ENCODE data around the gene CFAP46. TPM values are rescaled to one million over a fixed set of nuclear protein-coding genes. Genes with fewer than 3 reads are reported as not detected.

The CFAP46 gene
- polyA plus RNA-seq, 3 donors = 0.07 TPM; not detected in 2

DNA sequence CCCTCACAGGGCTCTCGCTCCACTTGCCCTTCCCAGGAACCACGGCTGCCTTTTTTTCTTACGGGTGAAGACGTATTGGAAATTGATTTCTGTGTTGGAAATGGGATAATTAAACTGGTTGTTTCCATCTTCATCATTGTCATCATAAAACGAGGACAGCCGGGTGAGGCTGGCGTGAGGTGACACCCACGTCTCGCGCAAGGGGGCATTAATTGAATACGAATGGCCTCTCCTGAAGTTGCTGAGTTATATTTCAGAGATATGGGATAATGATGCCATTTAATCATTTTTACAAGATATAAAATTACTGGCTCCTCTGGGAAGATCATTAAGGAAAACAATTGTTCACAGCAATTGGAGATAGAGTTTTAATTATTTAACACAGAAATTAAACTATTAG lies 138.1 kb downstream of the CFAP46 start:
- no peaks in the 10 kb centered on the region for H4K20me1 ChIP-seq (ENCODE audit: insufficient read depth, low read length)
- H3K4me1 ChIP-seq (ENCODE audit: control insufficient read depth in 1 of 2, insufficient read depth in 2 of 2, low read length in 2 of 2) = no peaks in the 10 kb centered on the region
- Mint-ChIP-seq H3K9me3 (peaks cover 0 to 6% (median 3%) of the 10 kb centered on the region in 7 donors), H3K4me1 (no peaks in the 10 kb centered on the region), H3K4me3 (no peak overlapping the region), H3K36me3 (no peaks in the 10 kb centered on the region), H3K27me3 (ENCODE audit: low read depth in 3 of 3) (peaks cover 1 to 14% (median 3%) of the 10 kb centered on the region in 3 donors), H3K27ac (no peak overlapping the region)
- H3K9me3 ChIP-seq (replicated peaks in 1 of 2; ENCODE audit: control insufficient read depth in 1 of 2, insufficient read depth in 1 of 2, low read length in 2 of 2) = peaks cover 0 to 3% of the 10 kb centered on the region in 2 donors
- H3K4me3 ChIP-seq (replicated peaks in 1 of 3; ENCODE audit: low read depth in 2 of 3, low read length in 3 of 3) = no peak overlapping the region
- H3K79me2 ChIP-seq (ENCODE audit: insufficient read depth, low read length) = no peaks in the 10 kb centered on the region
- no peak overlapping the region for H3K4me2 ChIP-seq (replicated peaks; ENCODE audit: extremely low read depth, low read length, poor library complexity, severe bottlenecking)
- H2AFZ ChIP-seq (ENCODE audit: insufficient read depth, low read depth, low read length, poor library complexity, severe bottlenecking) = no peak overlapping the region
- no peak overlapping the region for H3K9ac ChIP-seq (ENCODE audit: insufficient read depth, low read length, poor library complexity, severe bottlenecking)
- whole genome bisulfite sequencing (ENCODE audit: insufficient coverage) = 95% methylated on average over 4 of the region's 11 CpGs
- DNase-seq = no peak
- no peaks in the 10 kb centered on the region for H3K36me3 ChIP-seq (replicated peaks in 1 of 2; ENCODE audit: control insufficient read depth in 1 of 2, insufficient read depth in 2 of 2, low read length in 2 of 2)
- intact Hi-C loops (cut with micrococcal nuclease) = no loop called here
- H3K27ac ChIP-seq (ENCODE audit: low read depth in 1 of 2, low read length in 2 of 2) = no peak overlapping the region
- TF ChIP-seq, protein P1, sequence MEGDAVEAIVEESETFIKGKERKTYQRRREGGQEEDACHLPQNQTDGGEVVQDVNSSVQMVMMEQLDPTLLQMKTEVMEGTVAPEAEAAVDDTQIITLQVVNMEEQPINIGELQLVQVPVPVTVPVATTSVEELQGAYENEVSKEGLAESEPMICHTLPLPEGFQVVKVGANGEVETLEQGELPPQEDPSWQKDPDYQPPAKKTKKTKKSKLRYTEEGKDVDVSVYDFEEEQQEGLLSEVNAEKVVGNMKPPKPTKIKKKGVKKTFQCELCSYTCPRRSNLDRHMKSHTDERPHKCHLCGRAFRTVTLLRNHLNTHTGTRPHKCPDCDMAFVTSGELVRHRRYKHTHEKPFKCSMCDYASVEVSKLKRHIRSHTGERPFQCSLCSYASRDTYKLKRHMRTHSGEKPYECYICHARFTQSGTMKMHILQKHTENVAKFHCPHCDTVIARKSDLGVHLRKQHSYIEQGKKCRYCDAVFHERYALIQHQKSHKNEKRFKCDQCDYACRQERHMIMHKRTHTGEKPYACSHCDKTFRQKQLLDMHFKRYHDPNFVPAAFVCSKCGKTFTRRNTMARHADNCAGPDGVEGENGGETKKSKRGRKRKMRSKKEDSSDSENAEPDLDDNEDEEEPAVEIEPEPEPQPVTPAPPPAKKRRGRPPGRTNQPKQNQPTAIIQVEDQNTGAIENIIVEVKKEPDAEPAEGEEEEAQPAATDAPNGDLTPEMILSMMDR (IDR thresholded peaks at IDR 0.05) = no peak
- H3K27me3 ChIP-seq (ENCODE audit: control insufficient read depth in 2 of 2, insufficient read depth in 2 of 2, low read length in 2 of 2) = no peaks in the 10 kb centered on the region

DNA sequence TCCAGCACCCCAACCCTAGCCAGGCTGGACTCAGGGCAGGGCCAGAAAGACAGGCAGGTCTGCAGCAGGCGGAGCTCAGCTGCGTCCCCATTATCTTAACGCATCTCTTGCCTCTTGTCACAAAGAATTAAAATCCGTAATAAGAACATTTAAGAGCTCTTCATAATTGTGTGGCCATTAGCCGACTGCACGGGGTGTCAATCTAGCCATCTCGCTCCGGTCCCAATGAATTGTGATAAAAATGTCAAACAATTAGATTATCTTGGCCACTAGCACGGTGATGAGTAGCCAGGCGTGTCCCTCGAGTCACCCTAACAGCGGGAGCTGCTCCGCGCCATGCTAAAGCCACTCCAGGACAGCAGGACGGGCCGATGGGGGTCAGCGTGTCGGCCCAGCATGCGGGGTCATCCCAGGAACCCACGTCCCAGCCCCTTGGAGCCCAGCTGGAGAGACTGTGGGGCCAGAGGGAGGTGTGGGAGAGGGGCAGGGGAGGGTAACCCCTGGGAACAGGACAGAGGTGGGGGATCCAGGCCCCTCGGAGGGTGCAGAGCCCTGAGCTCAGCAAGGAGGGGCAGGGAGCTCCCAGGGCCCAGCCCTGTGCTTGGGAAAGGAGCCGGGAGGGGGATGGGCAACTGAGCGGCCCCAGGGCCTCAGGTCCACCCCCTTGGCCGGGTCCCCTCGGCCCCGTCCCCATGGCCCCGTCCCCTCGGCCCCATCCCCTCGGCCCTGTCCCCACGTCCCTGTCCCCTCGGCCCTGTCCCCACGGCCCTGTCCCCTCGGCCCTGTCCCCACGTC lies 138.8 kb downstream of the CFAP46 start:
- Histone ChIP-seq H3K4me1 (ENCODE audit: control insufficient read depth in 1 of 2, insufficient read depth in 2 of 2, low read length in 2 of 2) (no peaks in the 10 kb centered on the region), H3K9me3 (replicated peaks in 1 of 2; ENCODE audit: control insufficient read depth in 1 of 2, insufficient read depth in 1 of 2, low read length in 2 of 2) (peaks cover 0 to 3% of the 10 kb centered on the region in 2 donors), H3K9ac (ENCODE audit: insufficient read depth, low read length, poor library complexity, severe bottlenecking) (no peak overlapping the region), H3K4me3 (replicated peaks in 1 of 3; ENCODE audit: low read depth in 2 of 3, low read length in 3 of 3) (no peak overlapping the region), H3K4me2 (replicated peaks; ENCODE audit: extremely low read depth, low read length, poor library complexity, severe bottlenecking) (no peak overlapping the region), H4K20me1 (ENCODE audit: insufficient read depth, low read length) (no peaks in the 10 kb centered on the region), H3K36me3 (replicated peaks in 1 of 2; ENCODE audit: control insufficient read depth in 1 of 2, insufficient read depth in 2 of 2, low read length in 2 of 2) (no peaks in the 10 kb centered on the region), H2AFZ (ENCODE audit: insufficient read depth, low read depth, low read length, poor library complexity, severe bottlenecking) (no peak overlapping the region), H3K27me3 (ENCODE audit: control insufficient read depth in 2 of 2, insufficient read depth in 2 of 2, low read length in 2 of 2) (no peaks in the 10 kb centered on the region), H3K79me2 (ENCODE audit: insufficient read depth, low read length) (no peaks in the 10 kb centered on the region), H3K27ac (ENCODE audit: low read depth in 1 of 2, low read length in 2 of 2) (no peak overlapping the region)
- Mint-ChIP-seq H3K27ac (no peak overlapping the region), H3K4me3 (no peak overlapping the region), H3K9me3 (peaks cover 0 to 5% (median 3%) of the 10 kb centered on the region in 7 donors), H3K27me3 (ENCODE audit: low read depth in 3 of 3) (peaks cover 1 to 11% (median 3%) of the 10 kb centered on the region in 3 donors), H3K36me3 (no peaks in the 10 kb centered on the region), H3K4me1 (no peaks in the 10 kb centered on the region)
- no peak for DNase-seq
- intact Hi-C loops (cut with micrococcal nuclease) = no loop called here
- TF ChIP-seq, protein P1 (IDR thresholded peaks at IDR 0.05) = no peak
- 90% methylated on average over 15 of the region's 34 CpGs for WGBS (ENCODE audit: insufficient coverage)

Data from CD14-positive monocyte (primary cell).